Endodermal cell (in vitro differentiated cells): ENCODE results near the gene ASF1A. TPM values are rescaled to one million over a fixed set of nuclear protein-coding genes. Genes with fewer than 3 reads are reported as not detected.

Source experiments
- DNase-seq: peaks from one replicate; pipeline ENCODE4 v3.0.0-alpha.2; 2017
- H3K27ac ChIP-seq: 2 replicates; pipeline ENCODE4 v1.5.1; 2013; ENCODE audit warnings: mild to moderate bottlenecking, low read depth, low read length, moderate library complexity
- H3K27me3 ChIP-seq: 2 replicates; pipeline ENCODE4 v1.6.1; 2013; ENCODE audit warnings: mild to moderate bottlenecking, low read length, moderate library complexity; ENCODE audit not compliant: insufficient read depth, control insufficient read depth, poor library complexity, severe bottlenecking
- H3K36me3 ChIP-seq: 2 replicates; pipeline ENCODE4 v1.7.0; 2013; ENCODE audit warnings: mild to moderate bottlenecking, low read length, moderate library complexity; ENCODE audit not compliant: control insufficient read depth, insufficient read depth
- H3K4me1 ChIP-seq: one replicate; pipeline ENCODE4 v1.7.0; 2013; ENCODE audit warnings: low read length; ENCODE audit not compliant: control insufficient read depth, insufficient read depth
- H3K4me3 ChIP-seq: 2 replicates; pipeline ENCODE4 v1.5.1; 2013; ENCODE audit warnings: mild to moderate bottlenecking, low read length, moderate library complexity
- H3K9ac ChIP-seq: 2 replicates; pipeline ENCODE4 v1.6.1; 2013; ENCODE audit warnings: mild to moderate bottlenecking, low read length, moderate library complexity; ENCODE audit not compliant: poor library complexity, severe bottlenecking; ENCODE audit errors: extremely low read depth
- H3K9me3 ChIP-seq: 2 replicates; pipeline ENCODE4 v1.6.1; 2013; ENCODE audit warnings: mild to moderate bottlenecking, low read length, moderate library complexity; ENCODE audit not compliant: control insufficient read depth
- H3K27ac Mint-ChIP-seq: 2 replicates; pipeline ENCODE4 v1.8.0; 2020; ENCODE audit warnings: mixed read lengths
- H3K27me3 Mint-ChIP-seq: 2 replicates; pipeline ENCODE4 v1.8.0; 2021; ENCODE audit warnings: mild to moderate bottlenecking, mixed read lengths; ENCODE audit not compliant: insufficient read depth
- H3K36me3 Mint-ChIP-seq: 2 replicates; pipeline ENCODE4 v1.8.0; 2020; ENCODE audit warnings: low read depth, mixed read lengths
- H3K4me1 Mint-ChIP-seq: 2 replicates; pipeline ENCODE4 v1.8.0; 2020; ENCODE audit warnings: mixed read lengths
- H3K4me3 Mint-ChIP-seq: 2 replicates; pipeline ENCODE4 v1.8.0; 2020; ENCODE audit warnings: mild to moderate bottlenecking, moderate library complexity, mixed read lengths
- H3K9me3 Mint-ChIP-seq: 2 replicates; pipeline ENCODE4 v1.8.0; 2020; ENCODE audit warnings: mild to moderate bottlenecking, mixed read lengths
- CTCF ChIP-seq: fragments of 200-600 bp; sonication (generic); conservative IDR thresholded peaks from 2 replicates; pipeline ENCODE4 v1.5.0; 2021; ENCODE audit warnings: antibody characterized with exemption, mild to moderate bottlenecking
- WGBS, 2 experiments: methylation state at CpG; one replicate each; pipeline versions ENCODE4 v1.1.5 to v1.1.7; 2013; ENCODE audit warnings: missing lambda C conversion rate in 2 of 2, mixed read lengths in 1 of 2; ENCODE audit not compliant: insufficient coverage in 1 of 2, insufficient read length in 1 of 2; 5-methylcytosine and 5-hydroxymethylcytosine counted together
- total RNA-seq, 2 donors: library from RNA; stranded (reverse); fragmentation: NEBNext Ultra II Directional in 1 of 2; extraction: Animal tissue kit (Norgen Biotek cat#: 25700) in 1 of 2; gene quantifications; 2 replicates in 1 of 2; 3 replicates in 1 of 2; pipeline ENCODE4 v1.2.1, GENCODE V29; 2021

Gene ASF1A
- total RNA-seq, 2 donors from 2014 or later: 44.5 to 54.9 TPM

GRCh38 chr6:118931436-118931835 lies 37.5 kb downstream of the ASF1A start:
- Histone ChIP-seq H3K9ac (no peak overlapping the region), H3K27me3 (no peaks in the 10 kb centered on the region), H3K4me1 (no peaks in the 10 kb centered on the region), H3K4me3 (no peak overlapping the region), H3K27ac (no peak overlapping the region), H3K36me3 (peaks cover 51% of the 10 kb centered on the region), H3K9me3 (peaks cover 4% of the 10 kb centered on the region)
- Mint-ChIP-seq H3K27ac (no peak overlapping the region), H3K36me3 (peaks cover 50% of the 10 kb centered on the region), H3K9me3 (peaks cover 6% of the 10 kb centered on the region), H3K4me3 (no peak overlapping the region), H3K4me1 (peaks cover 11% of the 10 kb centered on the region), H3K27me3 (no peaks in the 10 kb centered on the region)
- TF ChIP-seq CTCF: no peak
- DNase-seq: no peak
- WGBS, 2 experiments: 87 to 100% methylated on average over 2 to 4 of the region's 5 CpGs

DNA sequence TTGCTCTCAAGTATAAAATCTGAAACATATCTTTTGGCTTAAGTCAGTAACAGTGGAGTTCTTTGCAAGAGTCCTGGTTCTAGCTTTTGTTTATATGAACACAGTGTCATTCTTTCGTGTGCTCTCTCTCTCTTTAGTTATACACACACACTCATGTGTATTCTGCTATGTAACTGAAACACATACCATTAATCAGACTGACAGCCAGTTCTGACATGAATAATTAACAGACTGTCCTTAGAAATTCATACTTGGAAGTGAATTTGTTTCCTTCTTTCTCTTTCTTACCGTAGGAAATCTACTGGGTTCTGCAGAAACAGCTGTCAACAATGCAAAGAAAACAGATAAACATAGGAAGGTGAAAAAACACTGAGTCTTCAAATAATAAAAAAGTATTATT lies 38.5 kb downstream of the ASF1A start:
- H3K9me3 Mint-ChIP-seq: peaks cover 15% of the 10 kb centered on the region
- WGBS, 2 experiments: 86 to 93% methylated on average over 1 to 2 of the region's 2 CpGs
- no peaks in the 10 kb centered on the region for H3K4me1 ChIP-seq
- no peak overlapping the region for H3K4me3 Mint-ChIP-seq
- DNase-seq: no peak
- H3K9ac ChIP-seq: no peak overlapping the region
- H3K27ac ChIP-seq: no peak overlapping the region
- H3K4me3 ChIP-seq: no peak overlapping the region
- no peaks in the 10 kb centered on the region for H3K27me3 Mint-ChIP-seq
- H3K9me3 ChIP-seq: peaks cover 14% of the 10 kb centered on the region
- no peak for TF ChIP-seq CTCF
- no peak overlapping the region for H3K27ac Mint-ChIP-seq
- H3K27me3 ChIP-seq: no peaks in the 10 kb centered on the region
- H3K36me3 ChIP-seq: peaks cover 48% of the 10 kb centered on the region
- peaks cover 11% of the 10 kb centered on the region for H3K4me1 Mint-ChIP-seq
- peaks cover 48% of the 10 kb centered on the region for H3K36me3 Mint-ChIP-seq

- no peak overlapping the region for H3K27ac Mint-ChIP-seq
- peaks cover 36% of the 10 kb centered on the region for H3K36me3 ChIP-seq
- peaks cover 45% of the 10 kb centered on the region for H3K36me3 Mint-ChIP-seq
- H3K4me3 Mint-ChIP-seq: peak overlapping the region; percentile 85
- WGBS, 2 experiments: 43% methylated on average over 8 of the region's 8 CpGs; no CpG with 5 or more reads in 1 of the 2 experiments
- no peak overlapping the region for H3K27ac ChIP-seq
- no peaks in the 10 kb centered on the region for H3K4me1 ChIP-seq
- H3K27me3 ChIP-seq: no peaks in the 10 kb centered on the region
- no peaks in the 10 kb centered on the region for H3K27me3 Mint-ChIP-seq
- H3K9ac ChIP-seq: no peak overlapping the region
- H3K9me3 ChIP-seq: peaks cover 19% of the 10 kb centered on the region
- no peak for TF ChIP-seq CTCF
- H3K4me3 ChIP-seq: peak overlapping the region; percentile 85
- H3K9me3 Mint-ChIP-seq: peaks cover 18% of the 10 kb centered on the region
- DNase-seq: no peak
- peaks cover 11% of the 10 kb centered on the region for H3K4me1 Mint-ChIP-seq
These were observed 40.0 kb downstream of the ASF1A start for GRCh38 chr6:118933855-118934460.
